T-helper 17 cell (primary cell): ENCODE data around the gene FEV. TPM values are rescaled to one million over a fixed set of nuclear protein-coding genes. Genes with fewer than 3 reads are reported as not detected.

ENCODE experiments used
- ATAC-seq: fragments of 150-1000 bp; cut with Tn5 transposase; 2 replicates; pipeline ENCODE4 v1.10.0; 2021; ENCODE audit warnings: mild to moderate bottlenecking, moderate library complexity
- DNase-seq, 3 donors: peaks; one replicate each; pipeline versions ENCODE4 v3.0.0 to v3.0.0-alpha.2; 2020 to 2021
- H3K9me3 ChIP-seq: one replicate; pipeline ENCODE4 v1.7.0; 2013; ENCODE audit warnings: low read length, mild to moderate bottlenecking; ENCODE audit not compliant: control insufficient read depth, poor library complexity, severe bottlenecking
- H3K27ac Mint-ChIP-seq: one replicate; pipeline ENCODE4 v1.8.0; 2022; ENCODE audit warnings: mild to moderate bottlenecking, moderate library complexity, mixed read lengths
- H3K27me3 Mint-ChIP-seq: one replicate; pipeline ENCODE4 v1.8.0; 2022; ENCODE audit warnings: mixed read lengths
- H3K36me3 Mint-ChIP-seq: one replicate; pipeline ENCODE4 v1.8.0; 2022; ENCODE audit warnings: low read depth, mixed read lengths
- H3K4me1 Mint-ChIP-seq: one replicate; pipeline ENCODE4 v1.8.0; 2022; ENCODE audit warnings: mild to moderate bottlenecking, mixed read lengths
- H3K4me3 Mint-ChIP-seq: one replicate; pipeline ENCODE4 v1.8.0; 2022; ENCODE audit warnings: mild to moderate bottlenecking, moderate library complexity, mixed read lengths
- total RNA-seq, 4 donors: library from RNA in 2 of 4; stranded (reverse) in 2 of 4; gene quantifications; one replicate each; pipeline ENCODE4 v1.2.3 and lab custom pipeline; 2022 to 2026

FEV gene
- total RNA-seq, 2 donors from 2014 or later, result not detected

- peaks cover 13% of the 10 kb centered on the region for H3K36me3 Mint-ChIP-seq
- no peak for DNase-seq
- peaks cover 75% of the 10 kb centered on the region for H3K27me3 Mint-ChIP-seq
- no peak for ATAC-seq
- peak overlapping the region; percentile 45 for H3K4me3 Mint-ChIP-seq
- peaks cover 18% of the 10 kb centered on the region for H3K4me1 Mint-ChIP-seq
- H3K27ac Mint-ChIP-seq, result no peak overlapping the region
- H3K9me3 ChIP-seq, result no peaks in the 10 kb centered on the region
These were observed 18.3 kb upstream of the FEV start for GRCh38 chr2:219003267-219003634.

- H3K27ac Mint-ChIP-seq, result no peak overlapping the region
- H3K36me3 Mint-ChIP-seq, result peaks cover 13% of the 10 kb centered on the region
- peak; percentile 31 to 41 (median 34) for DNase-seq
- peaks cover 77% of the 10 kb centered on the region for H3K27me3 Mint-ChIP-seq
- ATAC-seq, result peak; percentile 67
- H3K9me3 ChIP-seq, result no peaks in the 10 kb centered on the region
- H3K4me1 Mint-ChIP-seq, result peaks cover 20% of the 10 kb centered on the region
- H3K4me3 Mint-ChIP-seq, result peak overlapping the region; percentile 87
These were observed 17.6 kb upstream of the FEV start for GRCh38 chr2:219002395-219003266.

GRCh38 chr2:219001577-219002394 is 16.8 kb upstream of the FEV start:
- DNase-seq, result no peak
- Mint-ChIP-seq H3K36me3 (peaks cover 16% of the 10 kb centered on the region), H3K4me1 (peaks cover 23% of the 10 kb centered on the region), H3K4me3 (peak overlapping the region; percentile 87), H3K27ac (no peak overlapping the region), H3K27me3 (peaks cover 77% of the 10 kb centered on the region)
- H3K9me3 ChIP-seq, result no peaks in the 10 kb centered on the region
- peak; percentile 43 for ATAC-seq

GRCh38 chr2:219001100-219001576 is 16.2 kb upstream of the FEV start:
- Mint-ChIP-seq H3K36me3 (peaks cover 16% of the 10 kb centered on the region), H3K27ac (no peak overlapping the region), H3K4me3 (peak overlapping the region; percentile 87), H3K4me1 (peaks cover 25% of the 10 kb centered on the region), H3K27me3 (peaks cover 76% of the 10 kb centered on the region)
- no peak for ATAC-seq
- no peaks in the 10 kb centered on the region for H3K9me3 ChIP-seq
- no peak for DNase-seq

- peaks cover 14% of the 10 kb centered on the region for H3K36me3 Mint-ChIP-seq
- H3K27me3 Mint-ChIP-seq, result peaks cover 77% of the 10 kb centered on the region
- no peak overlapping the region for H3K27ac Mint-ChIP-seq
- peaks cover 27% of the 10 kb centered on the region for H3K4me1 Mint-ChIP-seq
- DNase-seq (no peak), ATAC-seq (no peak)
- H3K4me3 Mint-ChIP-seq, result peak overlapping the region; percentile 31
- H3K9me3 ChIP-seq, result no peaks in the 10 kb centered on the region
These were observed 15.6 kb upstream of the FEV start for GRCh38 chr2:219000569-219000960.

- no peaks in the 10 kb centered on the region for H3K9me3 ChIP-seq
- Mint-ChIP-seq H3K27me3 (peaks cover 77% of the 10 kb centered on the region), H3K36me3 (peaks cover 12% of the 10 kb centered on the region), H3K27ac (no peak overlapping the region), H3K4me3 (peak overlapping the region; percentile 74), H3K4me1 (peaks cover 29% of the 10 kb centered on the region)
- DNase-seq (no peak), ATAC-seq (no peak)
These were observed 15.0 kb upstream of the FEV start for GRCh38 chr2:218999881-219000568.

GRCh38 chr2:218999021-218999880 is 14.3 kb upstream of the FEV start:
- Mint-ChIP-seq H3K4me1 (peaks cover 29% of the 10 kb centered on the region), H3K27ac (no peak overlapping the region), H3K27me3 (peaks cover 77% of the 10 kb centered on the region), H3K4me3 (peak overlapping the region; percentile 74), H3K36me3 (peaks cover 9% of the 10 kb centered on the region)
- no peaks in the 10 kb centered on the region for H3K9me3 ChIP-seq
- DNase-seq (no peak), ATAC-seq (no peak)

- peaks cover 29% of the 10 kb centered on the region for H3K4me1 Mint-ChIP-seq
- no peak for ATAC-seq
- H3K36me3 Mint-ChIP-seq, result peaks cover 5% of the 10 kb centered on the region
- no peak overlapping the region for H3K4me3 Mint-ChIP-seq
- H3K27me3 Mint-ChIP-seq, result peaks cover 75% of the 10 kb centered on the region
- no peaks in the 10 kb centered on the region for H3K9me3 ChIP-seq
- DNase-seq, result no peak
- no peak overlapping the region for H3K27ac Mint-ChIP-seq
These were observed 13.5 kb upstream of the FEV start for GRCh38 chr2:218998414-218999002.

GRCh38 chr2:218997731-218998130 is 12.7 kb upstream of the FEV start:
- no peaks in the 10 kb centered on the region for H3K9me3 ChIP-seq
- Mint-ChIP-seq H3K27me3 (peaks cover 70% of the 10 kb centered on the region), H3K36me3 (peaks cover 5% of the 10 kb centered on the region), H3K27ac (no peak overlapping the region), H3K4me3 (no peak overlapping the region), H3K4me1 (peaks cover 24% of the 10 kb centered on the region)
- DNase-seq (no peak), ATAC-seq (no peak)

- Mint-ChIP-seq H3K36me3 (peaks cover 3% of the 10 kb centered on the region), H3K27me3 (peaks cover 74% of the 10 kb centered on the region), H3K27ac (no peak overlapping the region), H3K4me1 (peaks cover 18% of the 10 kb centered on the region), H3K4me3 (peak overlapping the region; percentile 41)
- H3K9me3 ChIP-seq, result no peaks in the 10 kb centered on the region
- ATAC-seq (no peak), DNase-seq (no peak)
These were observed 12.0 kb upstream of the FEV start for GRCh38 chr2:218996937-218997336.

GRCh38 chr2:218995972-218996711 is 11.2 kb upstream of the FEV start:
- DNase-seq (peak; percentile 59 to 83 (median 64)), ATAC-seq (peak; percentile 84)
- Mint-ChIP-seq H3K27me3 (peaks cover 82% of the 10 kb centered on the region), H3K27ac (no peak overlapping the region), H3K4me3 (peak overlapping the region; percentile 45), H3K36me3 (peaks cover 3% of the 10 kb centered on the region), H3K4me1 (peaks cover 18% of the 10 kb centered on the region)
- H3K9me3 ChIP-seq, result no peaks in the 10 kb centered on the region
